H1 (cell line): ENCODE data around the gene MMP24OS. TPM values are rescaled to one million over a fixed set of nuclear protein-coding genes. Genes with fewer than 3 reads are reported as not detected.

Experiments
- CTCF ChIA-PET: fragments of 300-600 bp; sonication (Branson Sonifier 250); formaldehyde crosslinking; loops from one replicate; lab custom pipeline; 2021; ENCODE audit not compliant: partially characterized antibody; lab: Charles Lee
- POLR2A ChIA-PET: fragments of 300-600 bp; sonication (Branson Sonifier 250); formaldehyde crosslinking; loops from one replicate; lab custom pipeline; 2021; ENCODE audit warnings: inconsistent platforms; ENCODE audit not compliant: partially characterized antibody; lab: Charles Lee
- DNase-seq, 2 experiments: peaks; one replicate each; pipeline versions ENCODE4 v3.0.0 to v3.0.0-alpha.2; 2010 to 2022; ENCODE audit warnings: low spot score in 2 of 2, low read depth in 1 of 2, mixed read lengths in 1 of 2
- FAIRE-seq: peaks from 2 replicates; lab custom pipeline; 2011; peaks lifted over from hg19 to GRCh38; lab: Jason Lieb, UNC
- H2AFZ ChIP-seq: 2 replicates; pipeline ENCODE4 v1.8.1; 2012; ENCODE audit warnings: low read length, inconsistent platforms
- H2AK5ac ChIP-seq: 2 replicates; pipeline ENCODE4 v1.6.1; 2013; ENCODE audit warnings: low read depth, low read length
- H2BK120ac ChIP-seq: replicated peaks from 2 replicates; pipeline ENCODE3; 2013; ENCODE audit warnings: low read depth, low read length, inconsistent platforms
- H2BK12ac ChIP-seq: 2 replicates; pipeline ENCODE4 v1.6.1; 2013; ENCODE audit warnings: low read depth, low read length
- H2BK15ac ChIP-seq: 2 replicates; pipeline ENCODE4 v1.6.1; 2013; ENCODE audit warnings: low read length
- H2BK20ac ChIP-seq: 2 replicates; pipeline ENCODE4 v1.6.1; 2013; ENCODE audit warnings: low read length
- H2BK5ac ChIP-seq: 2 replicates; pipeline ENCODE4 v1.6.1; 2013; ENCODE audit warnings: low read depth, low read length
- H3K14ac ChIP-seq: 2 replicates; pipeline ENCODE4 v1.6.1; 2013; ENCODE audit warnings: inconsistent platforms; ENCODE audit not compliant: insufficient read length
- H3K18ac ChIP-seq: 2 replicates; pipeline ENCODE4 v1.6.1; 2013; ENCODE audit warnings: low read length; ENCODE audit errors: extremely low read depth
- H3K23ac ChIP-seq: 2 replicates; pipeline ENCODE4 v1.6.1; 2013; ENCODE audit warnings: inconsistent platforms; ENCODE audit not compliant: insufficient read length
- H3K23me2 ChIP-seq: 2 replicates; pipeline ENCODE4 v1.6.1; 2013; ENCODE audit warnings: low read depth, low read length
- H3K27ac ChIP-seq: 2 replicates; pipeline ENCODE4 v1.6.1; 2011; ENCODE audit warnings: low read depth, low read length, inconsistent platforms
- H3K27me3 ChIP-seq, 4 experiments: replicated peaks in 1 of 4; 1 replicate in 1 of 4; 2 replicates in 3 of 4; pipeline versions ENCODE4 v1.6.1 to v1.8.1; 2011 to 2013; ENCODE audit warnings: low read length in 3 of 4, mild to moderate bottlenecking in 3 of 4, inconsistent platforms in 2 of 4, mixed read lengths in 2 of 4, moderate library complexity in 1 of 4; ENCODE audit not compliant: control insufficient read depth in 3 of 4, insufficient read depth in 3 of 4; ENCODE audit errors: extremely low read depth in 1 of 4
- H3K36me3 ChIP-seq, 4 experiments: 2 replicates each; pipeline versions ENCODE4 v1.6.1 to v1.8.1; 2011 to 2013; ENCODE audit warnings: mild to moderate bottlenecking in 4 of 4, low read length in 3 of 4, moderate library complexity in 2 of 4, control low read depth in 1 of 4, inconsistent platforms in 1 of 4; ENCODE audit not compliant: insufficient read depth in 4 of 4, control insufficient read depth in 2 of 4
- H3K4ac ChIP-seq: replicated peaks from 2 replicates; pipeline ENCODE3; 2013; ENCODE audit warnings: low read length, low read depth, mixed read lengths, inconsistent platforms; ENCODE audit not compliant: insufficient read length
- H3K4me1 ChIP-seq, 4 experiments: replicated peaks in 1 of 4; 1 replicate in 1 of 4; 2 replicates in 3 of 4; pipeline versions ENCODE4 v1.6.1 to v1.8.1; 2011 to 2013; ENCODE audit warnings: low read length in 3 of 4, inconsistent platforms in 2 of 4, mixed read lengths in 1 of 4; ENCODE audit not compliant: insufficient read depth in 4 of 4, control insufficient read depth in 3 of 4
- H3K4me2 ChIP-seq, 2 experiments: 2 replicates each; pipeline versions ENCODE4 v1.6.1 to v1.8.1; 2011 to 2013; ENCODE audit warnings: low read depth in 2 of 2, low read length in 2 of 2, control low read depth in 1 of 2, inconsistent platforms in 1 of 2, mild to moderate bottlenecking in 1 of 2; ENCODE audit not compliant: insufficient read depth in 1 of 2
- H3K4me3 ChIP-seq, 4 experiments: fragments of 200-600, 300-600 bp in 1 of 4; sonication (generic), shearing (Covaris generic), sonication (Bioruptor Twin) in 1 of 4; 2 replicates each; pipeline versions ENCODE4 v1.5.1 to v1.8.1; 2011 to 2016; ENCODE audit warnings: low read length in 4 of 4, low read depth in 3 of 4, control low read depth in 2 of 4, inconsistent platforms in 2 of 4, mild to moderate bottlenecking in 2 of 4, mixed read lengths in 1 of 4, moderate library complexity in 1 of 4; ENCODE audit not compliant: insufficient read depth in 2 of 4; ENCODE audit errors: extremely low read depth in 1 of 4
- H3K56ac ChIP-seq: replicated peaks from 2 replicates; pipeline ENCODE3; 2013; ENCODE audit warnings: low read depth, mild to moderate bottlenecking, mixed read lengths, low read length, inconsistent platforms; ENCODE audit not compliant: insufficient read length
- H3K79me1 ChIP-seq: 2 replicates; pipeline ENCODE4 v1.6.1; 2013; ENCODE audit warnings: low read depth, low read length, control low read depth
- H3K79me2 ChIP-seq, 2 experiments: 2 replicates each; pipeline versions ENCODE4 v1.6.1 to v1.8.1; 2012 to 2013; ENCODE audit warnings: low read length in 2 of 2, mild to moderate bottlenecking in 2 of 2, inconsistent platforms in 1 of 2; ENCODE audit not compliant: insufficient read depth in 2 of 2, control insufficient read depth in 1 of 2
- H3K9ac ChIP-seq, 4 experiments: replicated peaks in 1 of 4; 1 replicate in 1 of 4; 2 replicates in 3 of 4; pipeline versions ENCODE4 v1.6.1 to v1.8.1; 2011 to 2013; ENCODE audit warnings: low read depth in 3 of 4, low read length in 3 of 4, control low read depth in 2 of 4, mild to moderate bottlenecking in 2 of 4, moderate library complexity in 2 of 4, inconsistent platforms in 1 of 4; ENCODE audit errors: extremely low read depth in 1 of 4
- H3K9me3 ChIP-seq, 2 experiments: 2 replicates each; pipeline versions ENCODE4 v1.6.1 to v1.8.1; 2012 to 2013; ENCODE audit warnings: mild to moderate bottlenecking in 2 of 2, moderate library complexity in 2 of 2, control low read depth in 1 of 2, inconsistent platforms in 1 of 2, low read depth in 1 of 2, low read length in 1 of 2, mixed read lengths in 1 of 2; ENCODE audit not compliant: insufficient read depth in 2 of 2
- H4K20me1 ChIP-seq, 2 experiments: replicated peaks in 1 of 2; 2 replicates each; pipeline versions ENCODE3 to v1.8.1; 2011 to 2013; ENCODE audit warnings: inconsistent platforms in 2 of 2, low read length in 2 of 2, mild to moderate bottlenecking in 1 of 2; ENCODE audit not compliant: insufficient read depth in 2 of 2, control insufficient read depth in 1 of 2
- H4K5ac ChIP-seq: 2 replicates; pipeline ENCODE4 v1.6.1; 2013; ENCODE audit warnings: low read length, low read depth, mixed read lengths, inconsistent platforms; ENCODE audit not compliant: insufficient read length
- H4K8ac ChIP-seq: 2 replicates; pipeline ENCODE4 v1.8.0; 2013; ENCODE audit warnings: mild to moderate bottlenecking, moderate library complexity, low read length, inconsistent platforms; ENCODE audit not compliant: insufficient read depth; ENCODE audit errors: extremely low read depth
- H4K91ac ChIP-seq: replicated peaks from 2 replicates; pipeline ENCODE3; 2013; ENCODE audit warnings: low read length, mixed read lengths, inconsistent platforms; ENCODE audit not compliant: insufficient read length
- CEBPB ChIP-seq: IDR thresholded peaks from 2 replicates; pipeline ENCODE4 v1.6.1; 2012; ENCODE audit warnings: low read depth, low read length
- GABPA ChIP-seq: IDR thresholded peaks from 2 replicates; pipeline ENCODE4 v1.6.1; 2011; ENCODE audit warnings: mild to moderate bottlenecking, low read length, moderate library complexity, borderline replicate concordance; ENCODE audit not compliant: insufficient read depth
- KDM1A ChIP-seq: fragments of 200-600, 300-600 bp; sonication (generic); IDR thresholded peaks from 2 replicates; pipeline ENCODE4 v1.7.1; 2016; ENCODE audit warnings: mild to moderate bottlenecking, low read length, borderline replicate concordance
- KDM5A ChIP-seq: fragments of 200-600 bp; IDR thresholded peaks from 2 replicates; pipeline ENCODE4 v1.7.1; 2012; ENCODE audit warnings: mild to moderate bottlenecking, low read length, inconsistent platforms, mixed read lengths
- POU5F1 ChIP-seq: IDR thresholded peaks from 2 replicates; pipeline ENCODE4 v1.6.1; 2011; ENCODE audit warnings: low read depth, mild to moderate bottlenecking, low read length, moderate library complexity
- RNF2 ChIP-seq: fragments of 200-900, 300-1000 bp; sonication (generic); IDR thresholded peaks from 2 replicates; pipeline ENCODE4 v1.7.1; 2016; ENCODE audit warnings: borderline replicate concordance, low read depth, mild to moderate bottlenecking, antibody characterized with exemption, low read length; ENCODE audit not compliant: poor library complexity, severe bottlenecking; ENCODE audit errors: missing control alignments
- RXRA ChIP-seq: IDR thresholded peaks from 2 replicates; pipeline ENCODE4 v1.6.1; 2011; ENCODE audit warnings: low read depth, mild to moderate bottlenecking, low read length, moderate library complexity; ENCODE audit not compliant: insufficient read depth
- WGBS, 2 experiments: shearing (Covaris generic) in 1 of 2; methylation state at CpG; one replicate each; pipeline versions ENCODE4 v1.1.6 to v1.1.7; 2013 to 2015; ENCODE audit warnings: low lambda C conversion rate in 2 of 2, mixed read lengths in 2 of 2, inconsistent platforms in 1 of 2, low coverage in 1 of 2, missing lambda C conversion rate in 1 of 2; ENCODE audit not compliant: insufficient replicate concordance in 2 of 2, insufficient coverage in 1 of 2, insufficient read length in 1 of 2; ENCODE audit errors: extremely low coverage in 1 of 2, missing lambda C conversion rate in 1 of 2; 5-methylcytosine and 5-hydroxymethylcytosine counted together
- polyA plus RNA-seq, 7 experiments: library from polyadenylated mRNA; depleted of rRNA in 3 of 7; stranded (reverse) in 5 of 7; unstranded in 2 of 7; fragments of >200 nt in 5 of 7; fragments of 200-250 nt in 2 of 7; gene quantifications; 1 replicate in 5 of 7; 2 replicates in 1 of 7; 4 replicates in 1 of 7; pipeline versions ENCODE4 v1.2.1 to v1.2.3, GENCODE V29; 2011 to 2013; ENCODE audit warnings: missing spikeins in 2 of 7, mixed read lengths in 2 of 7
- total RNA-seq: library from RNA; stranded (reverse); fragmentation: NEBNext Ultra II Directional; extraction: Animal tissue kit (Norgen Biotek cat#: 25700); gene quantifications from 2 replicates; pipeline ENCODE4 v1.2.1, GENCODE V29; 2021
- TF ChIP-seq, protein P1 (sequence below): IDR thresholded peaks from 2 replicates; pipeline ENCODE4 v1.6.1; 2012; ENCODE audit warnings: inconsistent platforms
- TF ChIP-seq, protein P2 (sequence below), 3 experiments: IDR thresholded peaks; 1 replicate in 2 of 3; 2 replicates in 1 of 3; pipeline versions ENCODE4 v1.5.1 to v1.6.1; 2011; ENCODE audit warnings: low read length in 3 of 3, mild to moderate bottlenecking in 3 of 3, inconsistent platforms in 2 of 3, low read depth in 1 of 3, moderate library complexity in 1 of 3; ENCODE audit not compliant: insufficient read depth in 1 of 3; ENCODE audit errors: control extremely low read depth in 1 of 3

MMP24OS gene
- total and polyA plus RNA-seq, 2 of the 8 experiments (the other 6 are each of a cell fraction or from before 2014, with no cell fraction given) = 19.0 to 21.3 TPM

DNA sequence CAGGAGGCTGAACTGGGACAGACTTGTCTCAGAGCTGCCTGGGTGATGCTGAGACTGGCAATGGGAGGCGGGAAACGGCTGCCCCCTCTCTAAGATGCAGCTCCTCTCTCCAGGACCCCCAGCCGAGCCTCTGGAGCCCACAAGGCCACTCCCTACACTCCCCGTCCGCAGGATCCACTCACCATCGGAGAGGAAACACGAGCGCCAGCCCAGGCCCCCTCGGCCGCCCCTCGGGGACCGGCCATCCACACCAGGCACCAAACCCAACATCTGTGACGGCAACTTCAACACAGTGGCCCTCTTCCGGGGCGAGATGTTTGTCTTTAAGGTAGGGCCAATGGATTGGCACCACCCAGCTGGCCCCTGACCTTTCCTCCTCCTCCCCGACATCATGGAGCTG is 10.8 kb downstream of the MMP24OS start:
- no peak for DNase-seq
- Histone ChIP-seq H3K36me3 (peaks cover 0 to 9% (median 0%) of the 10 kb centered on the region in 4 experiments; a peak in 2 of 8 replicates), H2BK20ac (peak overlapping the region; percentile 86; the same call in 1 of the 2 replicates), H2AFZ (no peak overlapping the region), H2AK5ac (no peak overlapping the region), H4K20me1 (no peaks in the 10 kb centered on the region), H2BK120ac (no peak overlapping the region), H2BK5ac (0 out of 2 replicates have a peak overlapping the region, but pooled peaks have one; percentile 21), H3K56ac (no peak overlapping the region), H3K27ac (no peak overlapping the region), H3K23me2 (no peaks in the 10 kb centered on the region; the same call in 1 of the 2 replicates), H3K4ac (no peak overlapping the region), H3K23ac (no peak overlapping the region), H3K9ac (no peak overlapping the region), H2BK15ac (no peak overlapping the region), H2BK12ac (no peak overlapping the region), H3K79me2 (no peaks in the 10 kb centered on the region), H3K9me3 (no peaks in the 10 kb centered on the region), H3K14ac (no peak overlapping the region), H4K91ac (no peak overlapping the region), H4K8ac (peak overlapping the region; percentile 7; the same call in 1 of the 2 replicates), H3K4me1 (peaks cover 8 to 20% (median 10%) of the 10 kb centered on the region in 4 experiments), H3K27me3 (no peaks in the 10 kb centered on the region), H3K18ac (no peak overlapping the region; the same call in 1 of the 2 replicates), H4K5ac (no peak overlapping the region), H3K79me1 (no peaks in the 10 kb centered on the region), H3K4me2 (no peak overlapping the region), H3K4me3 (no peak overlapping the region)
- WGBS, 2 experiments = 95% methylated on average over 16 of the region's 16 CpGs; no CpG with 5 or more reads in 1 of the 2 experiments
- FAIRE-seq = no peak
- ChIA-PET POLR2A (interaction anchor here (0.9 to 7.2 kb wide), 8 partner anchors 7 to 393 kb away, joined by 3 to 98 read pairs (median 4); partner anchors contain the start of genes EDEM2 and MMP24OS), CTCF (interaction anchor here (0.6 to 11.5 kb wide), 9 partner anchors 19 to 174 kb away, joined by 3 to 135 read pairs (median 3); partner anchors contain the start of genes EDEM2 and TRPC4AP)
- TF ChIP-seq KDM5A = no peak
- TF ChIP-seq GABPA = no peak
- TF ChIP-seq, protein P1, sequence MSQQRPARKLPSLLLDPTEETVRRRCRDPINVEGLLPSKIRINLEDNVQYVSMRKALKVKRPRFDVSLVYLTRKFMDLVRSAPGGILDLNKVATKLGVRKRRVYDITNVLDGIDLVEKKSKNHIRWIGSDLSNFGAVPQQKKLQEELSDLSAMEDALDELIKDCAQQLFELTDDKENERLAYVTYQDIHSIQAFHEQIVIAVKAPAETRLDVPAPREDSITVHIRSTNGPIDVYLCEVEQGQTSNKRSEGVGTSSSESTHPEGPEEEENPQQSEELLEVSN = no peak
- TF ChIP-seq RNF2 = no peak
- TF ChIP-seq, protein P2, sequence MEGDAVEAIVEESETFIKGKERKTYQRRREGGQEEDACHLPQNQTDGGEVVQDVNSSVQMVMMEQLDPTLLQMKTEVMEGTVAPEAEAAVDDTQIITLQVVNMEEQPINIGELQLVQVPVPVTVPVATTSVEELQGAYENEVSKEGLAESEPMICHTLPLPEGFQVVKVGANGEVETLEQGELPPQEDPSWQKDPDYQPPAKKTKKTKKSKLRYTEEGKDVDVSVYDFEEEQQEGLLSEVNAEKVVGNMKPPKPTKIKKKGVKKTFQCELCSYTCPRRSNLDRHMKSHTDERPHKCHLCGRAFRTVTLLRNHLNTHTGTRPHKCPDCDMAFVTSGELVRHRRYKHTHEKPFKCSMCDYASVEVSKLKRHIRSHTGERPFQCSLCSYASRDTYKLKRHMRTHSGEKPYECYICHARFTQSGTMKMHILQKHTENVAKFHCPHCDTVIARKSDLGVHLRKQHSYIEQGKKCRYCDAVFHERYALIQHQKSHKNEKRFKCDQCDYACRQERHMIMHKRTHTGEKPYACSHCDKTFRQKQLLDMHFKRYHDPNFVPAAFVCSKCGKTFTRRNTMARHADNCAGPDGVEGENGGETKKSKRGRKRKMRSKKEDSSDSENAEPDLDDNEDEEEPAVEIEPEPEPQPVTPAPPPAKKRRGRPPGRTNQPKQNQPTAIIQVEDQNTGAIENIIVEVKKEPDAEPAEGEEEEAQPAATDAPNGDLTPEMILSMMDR (IDR thresholded peaks at IDR 0.05; ENCODE audit: control extremely low read depth in 1 of 3, insufficient read depth in 1 of 3, low read depth in 1 of 3, low read length in 3 of 3) = no peak
- TF ChIP-seq RXRA = no peak
- no peak for TF ChIP-seq POU5F1
- TF ChIP-seq KDM1A = no peak
- TF ChIP-seq CEBPB = no peak
